ENCODE results near the gene ALPK3. TPM values are rescaled to one million over a fixed set of nuclear protein-coding genes. Genes with fewer than 3 reads are reported as not detected.
A peak's percentile ranks its signal among the peaks of the same experiment; 100 is the strongest.

Gene ALPK3
- total RNA-seq, 1 experiment from 2014 or later: 16.5 TPM

DNA sequence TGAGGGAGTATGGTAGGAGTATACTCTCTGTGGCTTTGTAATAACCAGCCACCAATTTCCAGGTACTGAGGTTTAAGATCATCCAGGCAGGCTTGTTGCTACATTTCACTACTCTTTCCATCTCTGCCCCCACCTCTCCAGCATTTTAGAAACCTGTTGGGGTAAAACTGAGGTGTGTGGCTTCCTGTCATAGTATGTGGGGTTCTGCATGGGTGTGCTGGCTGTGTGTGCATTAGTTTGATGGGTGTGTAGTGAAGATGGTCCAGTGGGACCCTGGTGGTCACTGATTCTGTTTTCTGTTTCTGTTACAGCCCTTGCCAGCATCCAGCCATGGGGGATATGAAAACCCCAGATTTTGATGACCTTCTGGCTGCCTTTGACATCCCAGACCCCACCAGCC, 34.8 kb upstream of the ALPK3 start:
- POLR2A ChIA-PET: no interaction called here
- CTCF ChIA-PET: no interaction called here
- ATAC-seq (no peak), DNase-seq (ENCODE audit: low spot score) (no peak)
- TF ChIP-seq, protein P1, sequence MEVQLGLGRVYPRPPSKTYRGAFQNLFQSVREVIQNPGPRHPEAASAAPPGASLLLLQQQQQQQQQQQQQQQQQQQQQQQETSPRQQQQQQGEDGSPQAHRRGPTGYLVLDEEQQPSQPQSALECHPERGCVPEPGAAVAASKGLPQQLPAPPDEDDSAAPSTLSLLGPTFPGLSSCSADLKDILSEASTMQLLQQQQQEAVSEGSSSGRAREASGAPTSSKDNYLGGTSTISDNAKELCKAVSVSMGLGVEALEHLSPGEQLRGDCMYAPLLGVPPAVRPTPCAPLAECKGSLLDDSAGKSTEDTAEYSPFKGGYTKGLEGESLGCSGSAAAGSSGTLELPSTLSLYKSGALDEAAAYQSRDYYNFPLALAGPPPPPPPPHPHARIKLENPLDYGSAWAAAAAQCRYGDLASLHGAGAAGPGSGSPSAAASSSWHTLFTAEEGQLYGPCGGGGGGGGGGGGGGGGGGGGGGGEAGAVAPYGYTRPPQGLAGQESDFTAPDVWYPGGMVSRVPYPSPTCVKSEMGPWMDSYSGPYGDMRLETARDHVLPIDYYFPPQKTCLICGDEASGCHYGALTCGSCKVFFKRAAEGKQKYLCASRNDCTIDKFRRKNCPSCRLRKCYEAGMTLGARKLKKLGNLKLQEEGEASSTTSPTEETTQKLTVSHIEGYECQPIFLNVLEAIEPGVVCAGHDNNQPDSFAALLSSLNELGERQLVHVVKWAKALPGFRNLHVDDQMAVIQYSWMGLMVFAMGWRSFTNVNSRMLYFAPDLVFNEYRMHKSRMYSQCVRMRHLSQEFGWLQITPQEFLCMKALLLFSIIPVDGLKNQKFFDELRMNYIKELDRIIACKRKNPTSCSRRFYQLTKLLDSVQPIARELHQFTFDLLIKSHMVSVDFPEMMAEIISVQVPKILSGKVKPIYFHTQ (CRISPR knock-in tag; IDR thresholded peaks at IDR 0.05): no peak
- TF ChIP-seq, protein P2, sequence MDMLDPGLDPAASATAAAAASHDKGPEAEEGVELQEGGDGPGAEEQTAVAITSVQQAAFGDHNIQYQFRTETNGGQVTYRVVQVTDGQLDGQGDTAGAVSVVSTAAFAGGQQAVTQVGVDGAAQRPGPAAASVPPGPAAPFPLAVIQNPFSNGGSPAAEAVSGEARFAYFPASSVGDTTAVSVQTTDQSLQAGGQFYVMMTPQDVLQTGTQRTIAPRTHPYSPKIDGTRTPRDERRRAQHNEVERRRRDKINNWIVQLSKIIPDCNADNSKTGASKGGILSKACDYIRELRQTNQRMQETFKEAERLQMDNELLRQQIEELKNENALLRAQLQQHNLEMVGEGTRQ (CRISPR knock-in tag; IDR thresholded peaks at IDR 0.05): no peak
- TF ChIP-seq ZNF232 (CRISPR knock-in tag; IDR thresholded peaks at IDR 0.05) (no peak), TEAD1 (CRISPR knock-in tag; IDR thresholded peaks at IDR 0.05) (no peak), SP1 (CRISPR knock-in tag; conservative IDR thresholded peaks at IDR 0.05) (no peak), PRRX2 (CRISPR knock-in tag; IDR thresholded peaks at IDR 0.05) (no peak), ZBTB21 (CRISPR knock-in tag; IDR thresholded peaks at IDR 0.05; ENCODE audit: borderline replicate concordance) (no peak), MYBL2 (CRISPR knock-in tag; IDR thresholded peaks at IDR 0.05) (no peak)
- TF ChIP-seq, protein P3, sequence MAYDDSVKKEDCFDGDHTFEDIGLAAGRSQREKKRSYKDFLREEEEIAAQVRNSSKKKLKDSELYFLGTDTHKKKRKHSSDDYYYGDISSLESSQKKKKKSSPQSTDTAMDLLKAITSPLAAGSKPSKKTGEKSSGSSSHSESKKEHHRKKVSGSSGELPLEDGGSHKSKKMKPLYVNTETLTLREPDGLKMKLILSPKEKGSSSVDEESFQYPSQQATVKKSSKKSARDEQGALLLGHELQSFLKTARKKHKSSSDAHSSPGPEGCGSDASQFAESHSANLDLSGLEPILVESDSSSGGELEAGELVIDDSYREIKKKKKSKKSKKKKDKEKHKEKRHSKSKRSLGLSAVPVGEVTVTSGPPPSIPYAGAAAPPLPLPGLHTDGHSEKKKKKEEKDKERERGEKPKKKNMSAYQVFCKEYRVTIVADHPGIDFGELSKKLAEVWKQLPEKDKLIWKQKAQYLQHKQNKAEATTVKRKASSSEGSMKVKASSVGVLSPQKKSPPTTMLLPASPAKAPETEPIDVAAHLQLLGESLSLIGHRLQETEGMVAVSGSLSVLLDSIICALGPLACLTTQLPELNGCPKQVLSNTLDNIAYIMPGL (CRISPR knock-in tag; IDR thresholded peaks at IDR 0.05): no peak
- Mint-ChIP-seq H3K4me1 (peaks cover 28% of the 10 kb centered on the region), H3K4me3 (no peak overlapping the region), H3K27ac (no peak overlapping the region), H3K9me3 (no peaks in the 10 kb centered on the region), H3K27me3 (ENCODE audit: low read depth) (no peaks in the 10 kb centered on the region), H3K36me3 (peaks cover 31% of the 10 kb centered on the region)

DNA sequence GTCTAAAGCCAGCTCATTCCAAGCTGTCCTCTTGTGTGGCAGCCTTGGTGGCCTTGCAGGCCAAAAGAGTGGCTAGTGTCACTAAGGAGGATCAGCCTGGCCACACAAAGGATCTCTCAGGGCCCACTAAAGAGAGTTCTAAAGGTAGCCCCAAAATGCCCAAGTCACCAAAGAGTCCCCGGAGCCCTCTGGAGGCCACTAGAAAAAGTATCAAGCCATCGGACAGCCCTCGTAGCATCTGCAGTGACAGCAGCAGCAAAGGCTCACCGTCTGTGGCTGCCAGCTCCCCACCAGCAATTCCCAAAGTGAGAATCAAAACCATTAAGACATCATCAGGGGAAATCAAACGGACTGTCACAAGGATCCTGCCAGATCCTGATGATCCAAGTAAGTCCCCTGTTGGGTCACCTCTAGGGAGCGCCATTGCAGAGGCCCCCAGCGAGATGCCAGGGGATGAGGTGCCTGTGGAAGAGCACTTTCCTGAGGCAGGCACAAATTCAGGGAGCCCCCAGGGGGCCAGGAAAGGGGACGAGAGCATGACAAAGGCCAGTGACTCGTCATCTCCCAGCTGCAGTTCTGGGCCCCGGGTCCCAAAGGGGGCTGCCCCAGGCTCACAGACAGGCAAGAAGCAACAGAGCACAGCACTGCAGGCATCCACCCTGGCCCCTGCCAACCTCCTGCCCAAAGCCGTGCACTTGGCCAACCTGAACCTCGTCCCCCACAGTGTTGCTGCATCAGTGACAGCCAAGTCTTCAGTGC, 33.5 kb upstream of the ALPK3 start:
- Mint-ChIP-seq H3K9me3 (no peaks in the 10 kb centered on the region), H3K36me3 (peaks cover 31% of the 10 kb centered on the region), H3K4me1 (peaks cover 18% of the 10 kb centered on the region), H3K27me3 (ENCODE audit: low read depth) (no peaks in the 10 kb centered on the region), H3K4me3 (no peak overlapping the region), H3K27ac (peak overlapping the region; percentile 69)
- CTCF ChIA-PET: interaction anchor here (0.7 to 1.3 kb wide), 5 partner anchors 12 to 68 kb away, joined by 3 to 6 read pairs (median 4); partner anchors contain the start of gene SEC11A
- ATAC-seq (peak; percentile 79), DNase-seq (ENCODE audit: low spot score) (peak; percentile 65)
- POLR2A ChIA-PET: interaction anchor here (0.5 kb wide), 1 partner anchor 134 kb away, joined by 3 read pairs; no protein-coding TSS in a partner anchor
- TF ChIP-seq GRHL2 (CRISPR knock-in tag; IDR thresholded peaks at IDR 0.05; ENCODE audit: insufficient replicate concordance, severe bottlenecking) (no peak), CREB1 (CRISPR knock-in tag; IDR thresholded peaks at IDR 0.05) (no peak), ZNF423 (CRISPR knock-in tag; IDR thresholded peaks at IDR 0.05) (0 out of 2 replicates have a peak, but pooled peaks have one; percentile 19), JAZF1 (CRISPR knock-in tag; IDR thresholded peaks at IDR 0.05) (no peak)

DNA sequence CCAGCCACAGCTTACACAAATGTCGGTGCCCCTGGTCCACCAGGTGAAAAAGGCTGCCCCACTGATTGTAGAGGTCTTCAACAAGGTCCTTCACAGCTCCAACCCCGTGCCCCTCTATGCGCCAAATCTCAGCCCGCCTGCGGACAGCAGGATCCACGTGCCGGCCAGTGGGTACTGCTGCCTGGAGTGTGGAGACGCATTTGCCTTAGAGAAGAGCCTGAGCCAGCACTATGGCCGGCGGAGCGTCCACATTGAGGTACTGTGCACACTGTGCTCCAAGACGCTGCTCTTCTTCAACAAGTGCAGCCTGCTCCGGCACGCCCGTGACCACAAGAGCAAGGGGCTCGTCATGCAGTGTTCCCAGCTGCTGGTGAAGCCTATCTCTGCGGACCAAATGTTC, 32.9 kb upstream of the ALPK3 start:
- CTCF ChIA-PET: interaction anchor here (0.7 to 1.3 kb wide), 4 partner anchors 12 to 68 kb away, joined by 3 to 6 read pairs (median 4); partner anchors contain the start of gene SEC11A
- ATAC-seq (no peak), DNase-seq (ENCODE audit: low spot score) (no peak)
- Mint-ChIP-seq H3K9me3 (no peaks in the 10 kb centered on the region), H3K27ac (peak overlapping the region; percentile 69), H3K27me3 (ENCODE audit: low read depth) (no peaks in the 10 kb centered on the region), H3K4me3 (no peak overlapping the region), H3K4me1 (peaks cover 17% of the 10 kb centered on the region), H3K36me3 (peaks cover 31% of the 10 kb centered on the region)
- POLR2A ChIA-PET: no interaction called here
- TF ChIP-seq MXD4 (CRISPR knock-in tag; IDR thresholded peaks at IDR 0.05; ENCODE audit: borderline replicate concordance) (no peak), EMX1 (CRISPR knock-in tag; IDR thresholded peaks at IDR 0.05) (no peak), ATF1 (CRISPR knock-in tag; IDR thresholded peaks at IDR 0.05) (no peak), IRF2 (CRISPR knock-in tag; IDR thresholded peaks at IDR 0.05; ENCODE audit: borderline replicate concordance, low read depth) (no peak)
- TF ChIP-seq, protein P2 (CRISPR knock-in tag; IDR thresholded peaks at IDR 0.05): no peak
- TF ChIP-seq, protein P4, sequence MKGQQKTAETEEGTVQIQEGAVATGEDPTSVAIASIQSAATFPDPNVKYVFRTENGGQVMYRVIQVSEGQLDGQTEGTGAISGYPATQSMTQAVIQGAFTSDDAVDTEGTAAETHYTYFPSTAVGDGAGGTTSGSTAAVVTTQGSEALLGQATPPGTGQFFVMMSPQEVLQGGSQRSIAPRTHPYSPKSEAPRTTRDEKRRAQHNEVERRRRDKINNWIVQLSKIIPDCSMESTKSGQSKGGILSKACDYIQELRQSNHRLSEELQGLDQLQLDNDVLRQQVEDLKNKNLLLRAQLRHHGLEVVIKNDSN (CRISPR knock-in tag; IDR thresholded peaks at IDR 0.05): no peak
- TF ChIP-seq, protein P5, sequence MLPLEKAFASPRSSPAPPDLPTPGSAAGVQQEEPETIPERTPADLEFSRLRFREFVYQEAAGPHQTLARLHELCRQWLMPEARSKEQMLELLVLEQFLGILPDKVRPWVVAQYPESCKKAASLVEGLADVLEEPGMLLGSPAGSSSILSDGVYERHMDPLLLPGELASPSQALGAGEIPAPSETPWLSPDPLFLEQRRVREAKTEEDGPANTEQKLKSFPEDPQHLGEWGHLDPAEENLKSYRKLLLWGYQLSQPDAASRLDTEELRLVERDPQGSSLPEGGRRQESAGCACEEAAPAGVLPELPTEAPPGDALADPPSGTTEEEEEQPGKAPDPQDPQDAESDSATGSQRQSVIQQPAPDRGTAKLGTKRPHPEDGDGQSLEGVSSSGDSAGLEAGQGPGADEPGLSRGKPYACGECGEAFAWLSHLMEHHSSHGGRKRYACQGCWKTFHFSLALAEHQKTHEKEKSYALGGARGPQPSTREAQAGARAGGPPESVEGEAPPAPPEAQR (CRISPR knock-in tag; IDR thresholded peaks at IDR 0.05): no peak
- TF ChIP-seq, protein P6, sequence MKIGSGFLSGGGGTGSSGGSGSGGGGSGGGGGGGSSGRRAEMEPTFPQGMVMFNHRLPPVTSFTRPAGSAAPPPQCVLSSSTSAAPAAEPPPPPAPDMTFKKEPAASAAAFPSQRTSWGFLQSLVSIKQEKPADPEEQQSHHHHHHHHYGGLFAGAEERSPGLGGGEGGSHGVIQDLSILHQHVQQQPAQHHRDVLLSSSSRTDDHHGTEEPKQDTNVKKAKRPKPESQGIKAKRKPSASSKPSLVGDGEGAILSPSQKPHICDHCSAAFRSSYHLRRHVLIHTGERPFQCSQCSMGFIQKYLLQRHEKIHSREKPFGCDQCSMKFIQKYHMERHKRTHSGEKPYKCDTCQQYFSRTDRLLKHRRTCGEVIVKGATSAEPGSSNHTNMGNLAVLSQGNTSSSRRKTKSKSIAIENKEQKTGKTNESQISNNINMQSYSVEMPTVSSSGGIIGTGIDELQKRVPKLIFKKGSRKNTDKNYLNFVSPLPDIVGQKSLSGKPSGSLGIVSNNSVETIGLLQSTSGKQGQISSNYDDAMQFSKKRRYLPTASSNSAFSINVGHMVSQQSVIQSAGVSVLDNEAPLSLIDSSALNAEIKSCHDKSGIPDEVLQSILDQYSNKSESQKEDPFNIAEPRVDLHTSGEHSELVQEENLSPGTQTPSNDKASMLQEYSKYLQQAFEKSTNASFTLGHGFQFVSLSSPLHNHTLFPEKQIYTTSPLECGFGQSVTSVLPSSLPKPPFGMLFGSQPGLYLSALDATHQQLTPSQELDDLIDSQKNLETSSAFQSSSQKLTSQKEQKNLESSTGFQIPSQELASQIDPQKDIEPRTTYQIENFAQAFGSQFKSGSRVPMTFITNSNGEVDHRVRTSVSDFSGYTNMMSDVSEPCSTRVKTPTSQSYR (CRISPR knock-in tag; IDR thresholded peaks at IDR 0.05): no peak
